ENCODE measurements around the gene ADIPOR1.

GRCh38 chr1:202959276-202959620 lies 1.1 kb upstream of the ADIPOR1 start:
- TF ChIP-seq MYC (IDR thresholded peaks at IDR 0.05; ENCODE audit: borderline replicate concordance, low read length) (no peak), MAFK (IDR thresholded peaks at IDR 0.05; ENCODE audit: partially characterized antibody) (no peak), HMGXB4 (CRISPR knock-in tag; IDR thresholded peaks at IDR 0.05; ENCODE audit: borderline replicate concordance) (no peak), PHF8 (IDR thresholded peaks at IDR 0.05; ENCODE audit: borderline replicate concordance, low read depth) (no peak), CTCF (IDR thresholded peaks at IDR 0.05) (no peak)
